Suppressor macrophage (primary cell): Measurements from ENCODE around the gene LAMA4.
A peak's percentile ranks its signal among the peaks of the same experiment; 100 is the strongest.

Experiments used
- DNase-seq, 4 experiments: peaks; one replicate each; pipeline ENCODE4 v3.0.0-alpha.2; 2020 to 2022

The LAMA4 gene

DNA sequence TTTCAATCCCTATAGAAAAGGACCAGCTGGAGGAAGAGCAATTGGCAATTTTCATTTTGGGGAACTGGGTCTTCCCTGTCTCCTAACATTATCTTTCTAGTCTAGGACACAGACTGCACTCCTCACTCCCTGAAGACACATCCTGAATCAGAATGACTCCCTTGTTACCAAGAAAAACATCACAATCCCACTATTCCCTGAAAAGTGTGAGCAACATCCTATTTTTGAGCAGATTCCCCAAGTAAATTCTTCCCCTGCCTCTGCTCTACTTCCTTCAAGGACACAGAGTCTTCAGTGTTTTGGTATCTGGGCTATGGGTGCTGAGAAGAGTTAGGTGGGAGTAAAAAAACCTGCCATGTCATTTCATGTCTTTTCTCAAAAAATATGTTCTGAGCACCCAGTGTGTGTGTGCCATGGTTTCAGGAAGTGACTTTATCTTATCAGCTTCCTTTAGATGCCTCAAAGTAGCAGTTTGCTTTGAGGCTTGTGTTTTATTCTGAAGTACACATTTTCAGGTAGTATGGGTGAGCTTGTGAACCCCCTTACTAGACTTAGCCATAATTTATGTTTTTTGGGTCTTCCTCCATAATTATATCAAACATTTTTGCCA, 12.4 kb downstream of the LAMA4 start:
- DNase-seq: no peak

DNA sequence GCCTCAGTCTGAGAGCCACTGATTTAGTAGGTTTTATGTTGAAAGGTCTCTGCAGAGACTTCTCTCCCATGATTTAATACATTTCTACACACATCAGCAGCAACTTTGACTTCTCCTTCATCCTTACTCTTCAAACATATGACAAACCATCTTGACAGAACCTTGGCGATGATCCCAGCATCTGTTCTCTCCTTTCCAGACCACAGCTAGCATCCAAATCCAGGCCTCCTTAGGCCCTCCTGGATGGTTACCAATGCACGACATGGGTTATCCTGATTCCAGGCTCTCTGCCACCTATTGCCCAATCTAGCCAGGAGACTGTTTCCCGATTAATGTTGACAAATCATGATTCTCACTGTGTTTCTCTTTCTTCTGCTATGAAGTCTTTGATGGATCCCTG, 16.8 kb downstream of the LAMA4 start:
- DNase-seq: no peak

DNA sequence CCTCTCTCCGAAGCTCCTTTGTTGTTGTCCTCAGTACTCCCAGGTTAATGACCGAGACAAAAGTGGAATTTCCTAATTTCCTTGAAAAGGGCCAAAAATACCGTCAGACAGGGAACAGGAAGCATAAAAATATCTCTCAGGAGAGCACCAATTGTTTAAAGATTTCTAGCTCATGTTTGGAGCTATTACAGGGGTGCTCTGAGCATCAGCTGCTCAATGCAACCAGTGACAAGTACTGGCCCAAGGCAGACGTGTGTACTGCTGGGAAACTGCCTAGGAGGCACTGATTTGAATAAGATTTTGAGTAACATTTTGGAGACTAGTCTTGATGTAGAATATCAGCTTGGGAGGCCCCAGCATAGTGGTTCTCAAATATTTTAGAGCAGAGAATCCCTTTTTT, 17.3 kb downstream of the LAMA4 start:
- DNase-seq: no peak

DNA sequence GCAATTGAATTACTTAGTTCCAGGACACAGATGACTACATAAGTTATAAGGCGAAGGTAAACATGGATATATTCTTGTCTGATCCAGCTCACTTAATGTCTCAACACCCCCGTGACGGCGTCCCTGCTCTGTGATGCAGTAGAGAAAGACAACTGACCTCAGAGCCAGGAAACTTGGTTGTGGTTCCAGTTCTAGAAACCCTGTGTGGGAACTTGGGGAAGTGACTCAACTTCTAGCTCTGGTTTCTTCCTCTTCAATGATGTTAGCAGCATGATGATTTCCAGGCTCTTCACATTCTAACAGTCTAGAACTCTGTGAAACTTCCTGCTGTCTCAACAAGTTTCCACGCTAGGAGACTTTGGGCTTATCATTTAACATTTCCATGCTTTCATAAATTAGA, 18.4 kb downstream of the LAMA4 start:
- DNase-seq: peak; percentile 82 to 92 (median 85)

DNA sequence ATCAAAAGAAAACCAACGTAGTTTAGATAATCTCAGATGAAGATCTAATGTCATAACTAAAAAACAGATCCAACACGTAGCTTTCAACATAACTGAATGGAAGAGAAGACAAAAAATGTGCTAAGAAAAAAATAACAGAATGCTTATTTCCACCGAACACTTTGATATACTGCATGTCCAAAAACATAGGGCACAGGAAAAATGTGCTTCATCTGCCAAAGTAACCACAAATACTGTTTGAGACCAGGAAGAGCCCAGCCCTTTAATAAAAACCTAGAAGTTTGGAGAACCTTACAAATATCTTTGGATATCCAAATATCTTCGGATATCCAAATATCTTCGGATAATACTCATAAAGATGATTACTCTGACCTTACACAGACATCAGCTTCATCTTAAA, 19.8 kb downstream of the LAMA4 start:
- no peak for DNase-seq

DNA sequence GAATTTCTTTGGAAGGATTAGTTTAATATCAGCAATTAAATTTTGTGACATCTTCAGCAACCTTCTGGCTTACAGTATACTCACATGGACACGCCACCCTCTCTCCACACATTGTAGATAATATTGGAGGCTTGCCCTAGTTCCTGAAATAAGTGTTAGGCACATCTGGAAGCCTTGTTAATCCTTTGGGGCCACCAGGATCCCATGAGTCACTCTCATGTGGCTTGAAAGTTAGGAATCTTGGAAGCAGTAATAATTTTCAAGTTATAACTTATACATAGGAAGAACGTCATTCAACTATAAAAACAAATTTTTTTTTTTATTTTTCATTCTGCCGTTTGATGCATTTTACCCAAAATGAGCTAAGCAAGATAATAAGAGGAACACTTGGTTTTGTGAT, 20.5 kb downstream of the LAMA4 start:
- DNase-seq: no peak

DNA sequence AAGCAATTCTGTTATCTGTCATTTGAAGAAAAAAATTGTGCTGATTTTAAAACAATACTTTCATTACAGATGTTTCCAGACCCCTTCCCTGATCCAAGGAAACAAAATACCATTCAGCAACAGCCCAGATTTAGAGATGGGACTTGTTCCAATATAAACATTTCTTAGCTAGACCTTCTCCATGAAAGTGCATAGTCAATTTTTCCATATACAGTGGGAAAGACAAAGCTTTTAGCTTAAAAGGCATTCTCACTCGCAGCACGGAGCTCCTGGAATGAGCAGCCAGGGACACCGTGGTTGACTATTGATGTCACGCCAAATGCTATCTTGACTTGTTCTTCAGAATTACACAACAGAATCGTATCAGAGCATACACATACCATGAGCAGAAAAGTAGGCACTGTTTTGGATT, 21.5 kb downstream of the LAMA4 start:
- no peak for DNase-seq

DNA sequence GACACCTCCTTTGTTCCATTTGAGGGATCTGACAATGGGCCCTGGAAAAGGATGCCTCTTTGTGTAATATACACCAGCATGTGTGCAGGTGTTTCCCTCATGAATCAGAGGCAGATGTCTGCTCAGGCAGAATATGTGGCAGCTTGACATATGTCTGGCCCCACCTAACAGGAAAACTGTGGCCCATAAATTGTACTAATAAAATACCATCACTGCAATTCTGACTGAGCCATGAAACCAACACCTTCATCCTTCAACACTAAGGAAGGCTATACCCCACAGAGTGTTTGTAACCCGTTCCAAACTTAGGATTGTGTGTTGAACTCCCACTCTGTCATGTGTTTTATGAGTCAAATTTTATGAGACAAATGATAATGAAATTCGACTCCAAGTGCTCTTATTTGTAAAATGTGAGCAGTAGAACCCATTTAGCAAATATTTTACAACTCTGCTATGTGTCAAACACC, 22.7 kb downstream of the LAMA4 start:
- no peak for DNase-seq

DNA sequence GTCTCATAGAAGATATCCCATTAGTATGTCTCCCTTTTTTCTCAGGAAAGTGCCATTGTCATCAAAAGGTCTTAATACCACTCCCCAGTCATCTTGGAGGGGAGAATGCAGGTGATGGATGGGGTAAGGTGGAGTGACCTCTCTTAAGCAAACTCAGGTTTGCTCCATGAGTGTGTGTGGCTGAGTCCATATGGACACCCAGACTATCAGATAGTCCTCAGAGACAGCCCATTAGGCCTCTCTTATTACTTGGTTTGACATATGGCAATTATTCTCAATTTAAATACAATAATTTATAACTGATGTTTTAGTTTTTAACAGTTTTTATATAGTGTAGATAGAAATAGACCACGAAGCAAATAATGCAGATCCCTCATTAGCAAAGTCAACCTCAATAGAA, 23.2 kb downstream of the LAMA4 start:
- DNase-seq: no peak

DNA sequence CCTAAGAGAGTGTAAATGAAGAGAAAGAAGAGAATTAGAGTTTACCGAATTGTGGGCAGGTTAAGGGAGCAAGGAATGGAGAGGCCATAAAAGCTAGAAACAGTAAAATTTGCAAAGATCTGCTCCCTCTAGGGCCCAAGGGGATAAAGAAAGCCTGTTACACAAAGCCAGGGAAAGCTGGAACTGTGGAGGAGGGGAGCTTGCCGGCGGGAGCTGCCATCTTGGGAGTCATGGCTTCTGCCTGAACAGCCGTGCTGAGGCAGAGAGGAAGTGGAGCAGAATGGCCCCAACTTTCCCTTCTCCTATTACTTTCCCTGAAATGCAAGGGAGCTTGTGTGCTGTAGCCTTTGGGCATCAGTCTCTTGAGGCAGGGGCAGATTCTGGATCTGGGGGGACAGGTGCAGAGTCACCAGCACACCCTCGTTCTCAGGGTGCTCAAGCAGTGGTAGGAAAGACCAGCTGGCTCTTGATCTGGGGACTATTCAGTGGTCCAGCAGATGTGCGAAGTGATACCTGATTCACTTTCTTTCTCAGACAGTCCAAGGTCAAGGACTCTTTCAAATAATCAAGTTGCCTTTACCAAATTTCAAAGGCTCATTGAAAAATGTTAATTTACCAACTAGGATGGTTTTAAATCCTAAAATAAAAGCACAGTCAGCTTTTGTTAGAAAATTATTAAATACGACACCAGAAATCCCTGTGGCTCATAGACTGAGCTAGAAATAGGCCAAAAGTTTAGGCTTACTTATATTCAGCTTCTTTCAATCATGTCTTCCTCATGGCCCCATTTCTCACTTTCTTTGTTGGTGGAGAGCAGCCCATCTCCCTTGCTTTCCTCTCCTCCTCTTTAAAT, 25.7 kb downstream of the LAMA4 start:
- DNase-seq: no peak

DNA sequence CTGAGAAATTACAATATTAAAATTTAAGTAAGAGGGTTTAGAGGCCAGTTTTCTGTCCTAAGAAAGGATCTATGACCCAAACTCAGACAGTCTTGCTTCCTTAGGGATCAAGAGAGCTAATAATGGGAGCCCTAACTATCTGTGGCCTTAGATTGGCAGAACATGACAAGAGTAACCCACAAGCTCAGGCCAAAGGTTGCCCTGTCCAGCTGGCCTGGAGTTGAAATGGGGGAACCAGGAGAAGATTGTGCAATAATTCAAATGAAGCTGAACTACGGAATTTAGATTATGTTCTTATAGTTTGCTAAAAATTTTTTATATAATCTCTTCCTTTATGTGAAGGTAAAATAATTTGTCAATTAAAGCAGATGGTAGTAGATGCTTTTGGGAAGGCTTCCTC, 26.4 kb downstream of the LAMA4 start:
- DNase-seq: no peak

DNA sequence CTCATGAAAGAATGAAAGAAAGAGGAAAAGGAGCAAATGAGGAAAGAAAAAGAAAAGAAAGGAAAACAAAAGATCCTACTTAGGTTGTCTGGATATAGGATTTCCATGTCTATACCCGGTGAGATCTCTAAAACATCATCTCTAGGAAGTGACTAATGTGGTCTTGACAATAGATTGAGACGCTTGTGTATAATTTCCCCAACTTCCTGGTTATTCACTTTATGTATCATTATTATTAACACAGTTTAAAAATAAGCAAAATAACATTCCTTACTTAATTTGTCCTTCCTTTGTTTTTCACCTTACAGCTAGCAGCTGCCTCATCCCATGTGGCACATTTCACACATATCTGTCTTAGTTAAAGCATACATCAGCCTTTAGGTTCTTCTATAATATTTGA, 27.0 kb downstream of the LAMA4 start:
- DNase-seq: no peak

DNA sequence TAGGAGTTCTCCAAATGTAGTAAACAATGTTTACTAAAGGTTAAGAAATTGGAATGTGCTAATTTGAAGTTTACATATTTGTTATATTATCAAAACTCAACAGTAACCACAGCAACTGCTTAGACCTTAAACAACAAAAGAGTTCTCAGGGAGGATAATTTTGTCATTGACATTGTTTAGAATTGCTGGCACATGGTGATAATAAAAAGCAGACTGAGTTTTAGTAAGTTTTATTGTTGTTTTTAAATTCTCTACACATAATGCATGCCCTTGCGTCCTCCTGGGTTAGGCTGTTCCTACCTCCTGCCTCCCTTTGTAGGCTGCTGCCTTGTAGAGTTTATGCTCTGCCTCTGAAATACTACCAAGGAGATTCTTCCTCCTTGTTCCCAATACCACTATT, 28.7 kb downstream of the LAMA4 start:
- no peak for DNase-seq

DNA sequence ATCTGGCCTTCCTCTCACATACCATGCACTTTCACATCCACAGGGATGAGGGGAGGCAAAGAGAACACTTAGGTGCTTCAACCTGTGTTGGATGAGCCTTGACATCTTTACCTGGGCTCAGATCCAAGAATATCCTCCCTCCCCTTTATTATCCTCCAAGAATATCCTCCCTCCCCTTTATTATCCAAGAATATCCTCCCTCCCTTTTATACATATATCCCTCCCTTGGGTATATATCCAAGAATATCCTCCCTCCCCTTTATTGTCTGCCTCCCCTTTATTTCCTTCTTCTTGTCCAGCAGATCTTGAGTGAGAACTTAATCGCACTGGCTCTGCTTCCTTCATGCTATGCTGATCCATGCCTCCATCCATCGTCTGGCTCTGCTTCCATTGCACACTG, 30.3 kb downstream of the LAMA4 start:
- no peak for DNase-seq

DNA sequence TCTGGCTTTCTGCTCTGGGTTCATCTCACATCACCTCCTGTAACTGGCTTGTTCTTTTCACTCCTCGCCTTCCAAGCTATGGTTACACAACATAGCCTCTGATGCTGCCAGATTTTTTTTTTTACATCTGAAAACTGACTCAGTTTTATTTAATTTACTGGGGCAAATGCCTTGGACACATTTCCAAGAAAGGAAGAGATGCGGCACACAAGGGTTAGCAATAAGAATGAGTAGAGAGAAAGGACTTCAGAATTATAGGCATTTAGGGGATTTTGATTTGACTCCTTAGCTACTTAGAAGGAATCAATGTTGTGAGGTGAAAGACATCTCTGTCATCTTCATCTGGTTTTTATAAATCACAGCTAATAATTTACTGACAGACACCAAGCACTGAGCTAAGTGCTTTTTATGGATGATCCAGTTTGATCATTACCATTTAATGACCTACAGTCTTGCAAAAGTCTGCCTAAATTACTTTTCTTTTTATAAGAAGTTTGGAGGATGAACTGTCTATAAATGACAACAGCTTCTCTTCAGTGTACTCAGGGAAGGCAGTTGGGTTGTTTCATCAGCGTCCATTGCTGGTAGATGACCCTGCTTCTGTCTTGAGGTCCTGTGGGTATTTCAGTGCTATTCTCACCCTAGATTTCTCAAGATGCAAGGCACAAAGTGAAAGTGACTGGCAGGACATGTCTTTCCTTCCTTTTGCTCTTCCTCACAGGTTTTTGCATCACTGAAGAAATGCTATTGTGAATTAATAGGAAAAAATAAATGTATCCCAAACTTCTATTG, 31.1 kb downstream of the LAMA4 start:
- DNase-seq: no peak

DNA sequence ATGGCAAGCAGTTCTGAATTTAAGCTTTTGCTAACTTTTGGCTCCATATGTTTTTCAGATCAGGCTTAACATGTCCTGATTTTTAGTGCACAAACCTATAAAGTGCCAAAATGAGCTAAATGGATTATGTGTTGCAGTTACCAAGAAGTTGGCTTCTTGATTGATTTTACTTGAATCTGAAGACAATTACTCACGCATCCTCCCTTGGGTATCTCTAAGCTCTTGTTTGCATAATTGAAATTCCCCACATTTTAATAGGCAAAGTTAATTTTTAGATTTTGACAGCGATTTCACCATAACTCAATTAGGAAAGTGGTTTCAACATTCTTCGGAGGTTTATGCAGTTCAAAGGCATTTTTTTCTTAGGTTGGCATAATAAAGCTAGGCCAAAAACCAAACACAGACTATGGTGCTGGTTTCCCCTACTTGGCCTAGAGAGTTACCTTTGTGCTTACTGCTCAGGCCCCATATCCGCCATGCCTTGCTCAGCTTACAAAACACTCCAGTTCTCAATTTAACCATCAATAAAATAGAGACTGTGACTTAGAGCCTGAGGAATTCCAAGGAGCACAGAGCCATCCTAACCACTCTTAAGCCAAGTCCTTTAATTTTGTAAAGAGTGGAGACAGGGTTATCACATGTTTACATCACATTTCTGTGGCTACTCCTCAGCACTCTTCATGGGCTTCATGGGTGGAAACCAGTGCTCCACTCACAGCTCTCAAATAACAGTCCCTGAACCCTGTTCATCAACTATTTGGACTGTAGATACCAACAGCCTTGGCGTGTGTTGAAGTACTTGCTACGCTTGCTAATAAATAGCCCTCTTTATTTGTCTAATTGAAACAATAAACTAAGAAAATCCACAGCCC, 32.1 kb downstream of the LAMA4 start:
- DNase-seq: no peak

DNA sequence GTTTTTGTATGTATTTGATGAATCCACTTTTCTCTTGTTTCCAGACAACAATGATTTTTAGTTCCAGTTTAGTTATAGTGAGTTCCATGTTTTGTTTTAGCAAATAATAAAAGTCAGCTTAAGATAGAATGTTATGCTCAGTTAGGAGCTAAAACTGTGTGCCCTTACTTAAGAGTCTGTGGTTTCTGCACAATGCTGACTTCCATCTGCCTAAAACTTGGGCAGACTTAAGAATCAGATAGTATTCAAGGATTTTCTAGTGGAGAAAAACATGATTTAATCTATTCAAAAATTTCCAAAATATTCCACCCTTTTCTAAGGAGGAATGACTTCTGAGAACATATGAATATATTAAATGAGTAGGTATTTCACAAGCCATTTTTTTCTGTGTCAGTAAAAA, 32.8 kb downstream of the LAMA4 start:
- DNase-seq: no peak

DNA sequence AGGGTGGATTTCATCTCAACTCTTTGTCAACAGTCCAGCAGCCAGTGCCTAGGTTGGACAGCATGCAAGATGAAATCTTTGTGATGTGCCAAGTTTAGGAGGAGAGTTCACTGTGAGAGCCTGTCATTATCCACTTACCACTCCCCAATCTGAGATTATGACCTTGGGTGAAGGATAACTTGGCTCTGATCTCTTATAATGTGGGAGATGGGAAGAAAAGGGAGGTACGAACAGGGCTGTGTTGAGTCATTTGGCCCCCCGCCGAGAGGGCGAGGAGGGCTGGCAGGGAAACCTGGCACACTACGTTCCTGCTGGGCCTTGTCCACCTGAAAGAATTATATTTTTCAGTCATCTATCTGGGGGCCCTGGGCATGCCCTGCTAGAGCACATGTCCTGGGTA, 35.8 kb downstream of the LAMA4 start:
- DNase-seq: no peak

DNA sequence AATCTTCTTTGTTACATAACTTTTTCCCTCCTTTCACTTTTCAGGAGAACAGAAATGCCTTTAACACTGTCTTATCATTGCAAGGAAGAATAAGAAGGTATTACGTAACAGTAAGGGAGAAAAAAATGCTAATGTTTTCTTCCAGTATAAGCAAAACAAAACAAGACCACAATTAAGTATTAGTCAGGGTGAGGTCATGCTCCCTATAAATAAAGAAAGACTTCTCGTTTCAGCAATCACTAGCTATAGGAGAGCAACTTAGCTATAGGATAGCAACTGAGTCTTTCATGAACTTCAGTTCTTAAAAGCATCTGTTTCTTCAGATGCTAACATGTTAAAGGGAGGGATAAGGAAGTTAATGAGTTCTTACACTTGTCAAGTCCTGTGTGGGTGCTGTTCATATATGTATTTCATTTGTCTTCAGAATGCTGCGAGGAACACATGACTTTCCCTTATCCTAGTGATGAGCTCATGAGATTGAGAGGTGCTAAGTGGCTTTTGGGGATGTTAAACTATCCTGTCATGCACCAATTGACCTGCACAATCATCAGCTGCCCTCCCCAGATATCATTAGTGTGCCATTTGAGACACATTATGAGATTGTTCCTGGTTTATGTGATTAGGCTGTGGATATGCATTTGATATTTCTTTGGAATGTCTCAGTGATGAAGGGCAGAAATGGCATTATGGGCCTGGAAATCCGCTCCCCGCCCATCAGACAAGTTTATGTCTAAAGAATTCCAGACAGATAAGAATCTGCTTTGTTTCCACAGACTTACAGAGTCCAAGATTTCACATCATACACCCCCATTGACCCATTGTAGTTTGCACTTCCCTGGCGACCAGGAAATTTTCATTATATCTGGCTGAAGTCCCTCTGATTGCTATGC, 37.5 kb downstream of the LAMA4 start:
- peak; percentile 28 to 84 (median 51) for DNase-seq

DNA sequence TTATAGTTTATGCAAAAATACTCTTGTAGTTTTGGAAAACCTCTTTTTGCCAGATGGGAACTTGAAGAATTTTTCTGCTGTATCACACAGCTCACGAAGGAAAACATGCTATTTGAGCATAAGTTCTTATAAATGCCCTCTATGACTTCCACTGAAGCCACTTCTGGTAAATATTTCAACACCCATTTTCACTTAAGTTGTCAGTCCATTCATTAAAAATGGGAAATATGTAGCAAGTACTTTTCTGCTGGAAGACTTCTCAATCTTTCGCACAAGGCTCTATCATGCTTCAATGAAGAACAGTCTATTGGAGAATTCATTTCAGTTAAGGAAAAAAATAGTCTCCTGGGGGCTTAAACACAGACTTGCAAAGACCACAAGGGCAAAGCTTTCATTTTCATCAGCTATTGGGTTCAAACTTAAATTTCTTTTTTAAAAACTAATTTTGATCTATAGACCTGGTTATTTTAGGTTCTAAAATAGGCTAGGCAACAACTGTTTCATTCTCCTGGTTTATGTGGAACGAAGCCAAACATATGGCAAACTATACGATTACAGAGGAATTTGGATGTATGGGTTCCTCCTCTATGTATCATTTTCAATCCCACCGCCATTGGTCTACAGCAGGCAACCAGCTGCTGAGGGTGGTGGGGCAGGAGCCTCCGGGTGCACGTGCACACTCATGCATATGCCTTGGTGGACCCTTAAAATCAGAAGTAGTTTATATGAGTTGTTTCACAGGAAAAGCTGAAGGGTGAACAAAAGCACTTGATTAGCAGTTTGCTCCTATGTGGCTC, 38.7 kb downstream of the LAMA4 start:
- peak in 2 of 4 experiments; percentile 49 to 52 for DNase-seq
